ENCODE results near the gene COL28A1.

DNA sequence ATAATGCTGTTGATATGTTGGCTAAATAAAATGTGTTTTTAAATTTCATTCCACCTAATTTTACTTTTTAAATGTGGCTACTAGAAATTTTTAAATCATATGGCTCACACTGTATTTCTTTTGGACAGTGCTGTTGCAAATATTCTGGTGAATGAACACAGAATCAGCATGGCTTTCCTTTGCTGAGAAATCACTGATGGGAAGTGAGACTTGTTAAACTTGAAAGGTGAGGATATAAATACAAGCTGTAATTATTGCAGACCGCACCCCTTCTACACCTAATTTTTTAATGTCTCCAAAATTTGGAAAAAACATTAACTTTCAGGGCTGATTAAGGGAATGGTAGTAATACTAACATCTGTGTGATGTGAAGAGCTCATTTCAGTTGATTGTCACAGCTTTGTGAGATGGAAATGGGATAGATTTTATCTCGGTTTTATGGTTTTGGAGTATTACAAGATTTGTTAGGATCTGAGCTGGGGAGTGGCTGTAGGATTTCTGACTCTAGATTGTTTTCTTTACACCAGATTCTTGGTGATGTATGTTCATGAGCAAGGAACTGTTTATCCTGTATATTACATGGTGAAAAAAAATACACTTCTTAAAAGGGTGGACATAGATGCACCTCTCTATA lies 32.3 kb upstream of the COL28A1 start:
- TF ChIP-seq, protein P1, sequence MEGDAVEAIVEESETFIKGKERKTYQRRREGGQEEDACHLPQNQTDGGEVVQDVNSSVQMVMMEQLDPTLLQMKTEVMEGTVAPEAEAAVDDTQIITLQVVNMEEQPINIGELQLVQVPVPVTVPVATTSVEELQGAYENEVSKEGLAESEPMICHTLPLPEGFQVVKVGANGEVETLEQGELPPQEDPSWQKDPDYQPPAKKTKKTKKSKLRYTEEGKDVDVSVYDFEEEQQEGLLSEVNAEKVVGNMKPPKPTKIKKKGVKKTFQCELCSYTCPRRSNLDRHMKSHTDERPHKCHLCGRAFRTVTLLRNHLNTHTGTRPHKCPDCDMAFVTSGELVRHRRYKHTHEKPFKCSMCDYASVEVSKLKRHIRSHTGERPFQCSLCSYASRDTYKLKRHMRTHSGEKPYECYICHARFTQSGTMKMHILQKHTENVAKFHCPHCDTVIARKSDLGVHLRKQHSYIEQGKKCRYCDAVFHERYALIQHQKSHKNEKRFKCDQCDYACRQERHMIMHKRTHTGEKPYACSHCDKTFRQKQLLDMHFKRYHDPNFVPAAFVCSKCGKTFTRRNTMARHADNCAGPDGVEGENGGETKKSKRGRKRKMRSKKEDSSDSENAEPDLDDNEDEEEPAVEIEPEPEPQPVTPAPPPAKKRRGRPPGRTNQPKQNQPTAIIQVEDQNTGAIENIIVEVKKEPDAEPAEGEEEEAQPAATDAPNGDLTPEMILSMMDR (IDR thresholded peaks at IDR 0.05; ENCODE audit: low read length), result no peak
- TF ChIP-seq EZH2 (IDR thresholded peaks at IDR 0.05; ENCODE audit: borderline replicate concordance, low read length), result no peak

Measured in OCI-LY1 (cell line).